Islet of Langerhans (tissue), 1 donor: ENCODE results near the gene FIBP.
A peak's percentile ranks its signal among the peaks of the same experiment; 100 is the strongest.
"Not testable (repeated sequence)": the region's sequence is repeated elsewhere in the genome, so short reads cannot be mapped to it uniquely, and the experiment has no call there.

ENCODE experiments used
- FAIRE-seq: peaks from one replicate; lab custom pipeline; 2011; peaks lifted over from hg19 to GRCh38; lab: Jason Lieb, UNC

The FIBP gene

GRCh38 chr11:65857853-65858680 is 30.2 kb downstream of the FIBP start, which contains the start of gene CFL1:
CFL1 (minus strand) TSS chr11:65858180; CDS start chr11:65858099, 81 bp downstream.
- FAIRE-seq = peak; percentile 47

DNA sequence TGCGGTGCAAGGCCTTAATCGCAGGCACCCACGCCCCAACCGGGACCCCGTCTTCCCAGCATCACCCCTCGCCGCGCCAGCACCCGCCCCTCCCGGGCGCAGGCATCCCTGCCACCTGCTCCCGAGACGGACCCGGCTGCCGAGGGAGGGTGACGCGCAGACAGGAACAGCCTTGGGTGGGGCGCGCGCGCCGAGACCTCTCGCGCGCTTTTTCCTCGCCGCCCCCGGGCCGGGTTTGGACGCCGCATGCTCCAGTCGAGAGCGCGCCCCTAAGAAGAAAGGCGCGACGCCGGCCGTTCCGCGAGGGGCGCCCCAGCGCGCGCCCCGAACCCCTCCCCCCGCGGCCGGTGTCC is 30.8 kb downstream of the FIBP start:
- no peak for FAIRE-seq

DNA sequence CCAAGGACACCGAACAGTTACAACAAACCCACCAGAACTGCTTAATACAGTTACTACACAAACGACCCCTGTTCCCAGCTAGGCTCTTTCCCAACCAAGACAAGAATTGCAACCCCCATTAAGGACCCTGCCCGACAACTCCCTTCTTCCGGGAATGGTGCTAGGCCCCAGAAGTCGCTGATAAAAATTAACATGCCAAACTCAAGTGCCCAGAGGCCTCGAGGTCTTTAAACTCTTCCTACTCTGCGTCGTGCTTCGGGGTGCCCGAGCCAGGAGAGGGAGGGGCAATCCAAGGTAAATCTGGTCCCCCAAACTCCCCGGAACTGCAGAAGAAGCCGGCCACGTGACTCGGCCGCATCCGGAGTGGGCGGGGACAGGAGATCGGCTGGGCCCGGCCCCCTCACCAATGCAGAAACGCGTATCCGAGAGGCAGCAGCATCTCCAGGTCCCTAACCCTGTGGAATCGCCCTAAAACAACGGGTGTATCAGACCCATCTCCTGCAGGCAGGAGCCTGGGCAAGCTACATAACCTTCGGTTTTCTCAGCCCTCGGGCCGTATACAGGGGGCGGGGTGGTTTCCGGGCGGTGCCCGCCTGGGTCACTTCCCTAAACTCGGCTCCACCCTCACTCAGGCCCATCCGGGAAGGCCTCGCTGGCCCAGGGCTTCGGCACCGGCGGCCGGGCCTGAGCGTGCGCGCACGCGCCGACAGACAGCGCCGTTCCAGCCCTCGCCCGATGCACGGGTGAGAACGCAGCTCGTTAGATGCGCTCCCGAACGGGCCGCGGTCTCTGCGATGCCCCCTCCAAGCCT is 31.4 kb downstream of the FIBP start:
- FAIRE-seq = no peak

DNA sequence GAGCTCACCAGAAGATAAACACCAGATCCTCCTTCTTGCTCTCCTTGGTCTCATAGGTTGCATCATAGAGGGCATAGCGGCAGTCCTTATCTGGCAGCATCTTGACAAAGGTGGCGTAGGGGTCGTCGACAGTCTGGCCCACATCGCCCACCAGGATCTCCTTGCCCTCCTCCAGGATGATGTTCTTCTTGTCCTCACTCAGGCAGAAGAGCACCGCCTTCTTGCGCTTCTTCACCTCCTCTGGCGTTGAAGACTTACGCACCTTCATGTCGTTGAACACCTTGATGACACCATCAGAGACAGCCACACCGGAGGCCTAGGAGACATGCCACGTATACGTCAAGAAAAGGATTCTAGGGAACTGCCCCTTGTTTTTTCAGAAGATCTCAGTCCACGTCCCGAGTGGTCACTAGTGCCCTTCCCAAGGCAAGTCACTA is 32.3 kb downstream of the FIBP start:
- FAIRE-seq = no peak

- no peak for FAIRE-seq
These were observed 33.1 kb downstream of the FIBP start for GRCh38 chr11:65854852-65855837.

- FAIRE-seq = no peak
These were observed 34.1 kb downstream of the FIBP start for GRCh38 chr11:65854161-65854592.

DNA sequence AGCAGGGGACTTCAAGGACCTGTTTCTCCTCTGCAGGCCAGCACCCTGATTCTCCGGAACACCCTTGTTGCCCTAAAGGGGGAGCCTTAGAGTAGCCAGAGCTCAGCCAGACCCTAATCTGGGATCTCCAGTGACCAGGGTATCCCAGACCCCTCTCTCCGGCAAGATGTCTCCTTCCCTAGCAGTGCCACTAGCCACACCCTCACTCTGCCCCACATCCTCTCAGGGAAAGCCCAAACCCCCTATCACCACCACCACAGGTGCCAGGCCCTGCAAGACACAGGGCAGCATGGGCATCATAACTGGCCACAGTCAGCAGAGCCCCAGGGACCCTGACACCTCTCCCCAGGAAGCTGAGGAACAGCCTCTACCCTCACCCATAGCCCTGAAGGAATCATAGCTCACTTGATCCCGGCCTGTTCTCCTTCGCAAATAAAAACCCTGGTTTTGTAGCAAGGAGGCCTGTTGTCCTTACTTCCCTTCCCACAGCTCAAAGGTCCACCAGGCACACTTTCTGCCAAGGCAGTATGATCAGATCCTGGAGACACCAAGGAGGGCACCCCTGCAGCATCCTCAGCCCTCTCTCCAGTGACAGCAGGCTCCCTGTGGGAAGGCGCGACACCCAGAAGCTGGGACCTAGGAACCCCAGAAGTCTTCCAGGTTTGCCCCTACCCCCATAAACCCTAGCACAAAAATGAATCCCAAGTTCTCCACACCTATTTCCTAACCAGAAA is 34.9 kb downstream of the FIBP start:
- FAIRE-seq = no peak

GRCh38 chr11:65852508-65853245 is 35.6 kb downstream of the FIBP start:
- FAIRE-seq = no peak

GRCh38 chr11:65851811-65852507 is 36.3 kb downstream of the FIBP start:
- no peak for FAIRE-seq

- no peak for FAIRE-seq
These were observed 37.1 kb downstream of the FIBP start for GRCh38 chr11:65851083-65851579.

GRCh38 chr11:65850217-65851082 is 37.8 kb downstream of the FIBP start:
- FAIRE-seq = no peak

DNA sequence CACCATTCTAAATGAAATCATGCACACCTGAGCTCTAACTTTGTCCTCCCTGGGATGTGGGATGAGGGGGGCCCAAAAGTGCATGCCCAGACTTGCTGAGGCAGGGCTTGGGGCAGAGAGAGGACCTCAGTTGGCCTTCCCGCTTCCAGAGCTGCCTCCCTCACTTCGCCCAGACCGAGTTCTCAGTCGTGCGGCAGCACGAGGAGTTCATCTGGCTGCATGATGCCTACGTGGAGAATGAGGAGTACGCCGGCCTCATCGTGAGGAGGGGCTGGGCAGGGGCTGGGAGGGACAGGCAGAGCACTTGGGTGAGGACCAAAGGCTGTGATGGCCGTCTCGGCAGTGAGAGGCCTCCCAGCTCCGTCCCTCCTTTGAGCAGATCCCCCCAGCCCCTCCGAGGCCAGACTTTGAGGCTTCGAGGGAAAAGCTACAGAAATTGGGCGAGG is 38.5 kb downstream of the FIBP start:
- no peak for FAIRE-seq

DNA sequence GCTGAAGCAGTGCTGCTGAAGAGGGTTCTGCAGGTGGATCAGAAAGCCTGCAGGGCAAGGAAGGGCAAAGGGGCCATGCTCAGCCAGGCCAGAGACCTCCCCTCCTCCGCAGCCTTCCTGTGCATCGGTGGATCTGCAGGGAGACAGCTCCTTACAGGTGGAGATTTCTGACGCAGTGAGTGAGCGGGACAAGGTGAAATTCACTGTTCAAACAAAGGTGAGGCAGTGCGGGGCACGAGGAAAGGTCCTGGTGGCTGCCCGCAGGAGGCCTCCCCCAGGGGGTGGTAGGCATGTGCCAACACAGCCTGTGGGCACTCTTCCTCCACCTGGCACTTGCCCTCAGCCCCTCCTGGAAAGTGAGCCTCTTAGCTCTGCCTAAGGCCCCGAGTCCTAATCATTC is 38.9 kb downstream of the FIBP start:
- no peak for FAIRE-seq

DNA sequence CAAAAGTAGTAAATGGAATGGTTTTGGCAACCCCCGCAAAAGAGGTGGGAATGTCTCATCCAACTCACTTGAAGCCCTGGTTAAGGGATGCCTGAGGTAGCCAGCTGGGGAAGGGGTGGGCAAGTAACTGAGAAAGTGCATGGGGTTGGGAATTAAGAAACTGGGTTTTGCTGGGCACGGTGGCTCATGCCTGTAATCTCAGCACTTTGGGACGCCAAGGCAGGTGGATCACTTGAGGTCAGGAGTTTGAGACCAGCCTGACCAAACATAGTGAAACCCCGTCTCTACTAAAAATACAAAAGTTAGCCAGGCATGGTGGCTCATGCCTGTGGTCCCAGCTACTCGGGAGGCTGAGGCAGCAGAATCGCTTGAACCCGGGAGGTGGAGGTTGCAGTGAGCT is 39.6 kb downstream of the FIBP start:
- FAIRE-seq = not testable (repeated sequence)

GRCh38 chr11:65847746-65848145 is 40.5 kb downstream of the FIBP start:
- FAIRE-seq = no peak

DNA sequence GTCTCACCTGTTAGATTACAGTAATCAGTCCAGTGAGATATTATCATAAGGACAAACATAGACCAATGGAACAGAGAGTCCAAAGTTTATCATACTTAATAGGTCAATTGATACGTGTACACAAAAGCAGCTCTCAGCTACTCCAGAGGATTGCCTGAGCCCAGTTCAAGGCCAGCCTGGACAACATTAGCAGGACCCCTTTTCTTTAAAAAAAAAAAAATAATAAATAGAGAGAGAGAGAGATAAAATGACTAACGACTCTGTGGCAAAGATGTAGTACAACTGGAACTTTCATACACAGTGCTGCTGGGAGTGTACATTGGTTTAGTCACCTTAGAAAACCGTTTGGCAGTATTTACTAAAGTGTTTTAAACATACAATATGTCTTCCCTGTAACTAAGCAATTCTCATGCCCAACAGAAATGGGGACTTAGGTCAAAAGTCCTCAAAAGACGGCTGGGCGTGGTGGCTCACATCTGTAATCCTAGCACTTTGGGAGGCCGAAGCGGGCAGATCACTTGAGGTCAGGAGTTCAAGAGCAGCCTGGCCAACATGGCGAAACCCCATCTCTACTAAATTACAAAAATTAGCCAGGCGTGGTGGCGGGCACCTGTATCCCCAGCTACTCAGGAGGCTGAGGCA is 43.9 kb downstream of the FIBP start:
- no peak for FAIRE-seq

DNA sequence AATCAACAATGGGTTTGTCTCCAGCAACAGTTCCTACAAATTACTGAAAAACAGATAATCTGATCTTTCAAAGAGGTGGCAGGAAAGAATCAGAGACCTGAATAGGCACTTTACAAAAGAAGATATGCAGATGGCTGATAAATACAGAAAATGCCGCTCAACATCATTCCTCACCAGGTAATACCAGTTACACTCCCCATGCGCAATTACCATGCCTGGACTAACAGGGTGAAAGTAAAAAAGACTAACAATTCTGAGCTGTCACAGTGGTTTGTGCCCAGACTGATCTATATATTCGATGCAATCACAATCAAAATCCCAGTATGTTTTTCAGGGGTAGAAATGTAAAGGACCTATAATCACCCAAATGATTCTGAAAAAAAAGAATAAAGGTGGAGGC is 44.5 kb downstream of the FIBP start:
- no peak for FAIRE-seq

DNA sequence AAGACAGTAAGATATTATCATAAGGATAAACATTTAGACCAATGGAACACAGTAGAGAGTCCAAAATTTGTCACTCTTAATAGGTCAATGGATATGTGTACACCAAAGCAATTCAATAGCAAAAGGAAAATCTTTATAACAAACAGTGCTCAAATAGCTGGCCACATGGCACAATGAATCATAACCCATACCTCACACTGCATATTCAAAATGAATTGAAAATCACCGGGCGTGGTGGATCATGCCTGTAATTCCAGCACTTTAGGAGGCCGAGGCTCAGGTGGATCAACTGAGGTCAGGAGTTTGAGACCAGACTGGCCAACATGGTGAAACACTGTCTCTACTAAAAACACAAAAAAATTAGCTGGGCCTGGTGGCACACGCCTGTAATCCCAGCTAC is 46.1 kb downstream of the FIBP start:
- no peak for FAIRE-seq
